Frontal cortex (tissue), 4 donors: ENCODE measurements around the gene PLD2. TPM values are rescaled to one million over a fixed set of nuclear protein-coding genes. Genes with fewer than 3 reads are reported as not detected.
A peak's percentile ranks its signal among the peaks of the same experiment; 100 is the strongest.

Experiments used
- DNase-seq, 2 donors: peaks; one replicate each; pipeline ENCODE4 v3.0.0; 2012; ENCODE audit warnings: low spot score in 2 of 2
- FAIRE-seq: peaks from 2 replicates; lab custom pipeline; 2012; peaks lifted over from hg19 to GRCh38; lab: Jason Lieb, UNC
- total RNA-seq: library from RNA; depleted of rRNA; stranded (reverse); fragments of >200 nt; gene quantifications from one replicate; pipeline ENCODE4 v1.2.3, GENCODE V29; 2014
- donor health status: control.
- donor health status: control.
- donor health status: control.

The PLD2 gene, protein sequence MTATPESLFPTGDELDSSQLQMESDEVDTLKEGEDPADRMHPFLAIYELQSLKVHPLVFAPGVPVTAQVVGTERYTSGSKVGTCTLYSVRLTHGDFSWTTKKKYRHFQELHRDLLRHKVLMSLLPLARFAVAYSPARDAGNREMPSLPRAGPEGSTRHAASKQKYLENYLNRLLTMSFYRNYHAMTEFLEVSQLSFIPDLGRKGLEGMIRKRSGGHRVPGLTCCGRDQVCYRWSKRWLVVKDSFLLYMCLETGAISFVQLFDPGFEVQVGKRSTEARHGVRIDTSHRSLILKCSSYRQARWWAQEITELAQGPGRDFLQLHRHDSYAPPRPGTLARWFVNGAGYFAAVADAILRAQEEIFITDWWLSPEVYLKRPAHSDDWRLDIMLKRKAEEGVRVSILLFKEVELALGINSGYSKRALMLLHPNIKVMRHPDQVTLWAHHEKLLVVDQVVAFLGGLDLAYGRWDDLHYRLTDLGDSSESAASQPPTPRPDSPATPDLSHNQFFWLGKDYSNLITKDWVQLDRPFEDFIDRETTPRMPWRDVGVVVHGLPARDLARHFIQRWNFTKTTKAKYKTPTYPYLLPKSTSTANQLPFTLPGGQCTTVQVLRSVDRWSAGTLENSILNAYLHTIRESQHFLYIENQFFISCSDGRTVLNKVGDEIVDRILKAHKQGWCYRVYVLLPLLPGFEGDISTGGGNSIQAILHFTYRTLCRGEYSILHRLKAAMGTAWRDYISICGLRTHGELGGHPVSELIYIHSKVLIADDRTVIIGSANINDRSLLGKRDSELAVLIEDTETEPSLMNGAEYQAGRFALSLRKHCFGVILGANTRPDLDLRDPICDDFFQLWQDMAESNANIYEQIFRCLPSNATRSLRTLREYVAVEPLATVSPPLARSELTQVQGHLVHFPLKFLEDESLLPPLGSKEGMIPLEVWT
- total RNA-seq, result 8.6 TPM

- no peak for FAIRE-seq
- peak; percentile 97 to 99 for DNase-seq
Observed at GRCh38 chr17:4806777-4807604, at the start of gene PLD2. PLD2 (plus strand) TSS chr17:4807152; CDS start chr17:4807773, 621 bp downstream.

- DNase-seq, result no peak
- no peak for FAIRE-seq
Observed at GRCh38 chr17:4759776-4760236, 47.1 kb upstream of the PLD2 start.

DNA sequence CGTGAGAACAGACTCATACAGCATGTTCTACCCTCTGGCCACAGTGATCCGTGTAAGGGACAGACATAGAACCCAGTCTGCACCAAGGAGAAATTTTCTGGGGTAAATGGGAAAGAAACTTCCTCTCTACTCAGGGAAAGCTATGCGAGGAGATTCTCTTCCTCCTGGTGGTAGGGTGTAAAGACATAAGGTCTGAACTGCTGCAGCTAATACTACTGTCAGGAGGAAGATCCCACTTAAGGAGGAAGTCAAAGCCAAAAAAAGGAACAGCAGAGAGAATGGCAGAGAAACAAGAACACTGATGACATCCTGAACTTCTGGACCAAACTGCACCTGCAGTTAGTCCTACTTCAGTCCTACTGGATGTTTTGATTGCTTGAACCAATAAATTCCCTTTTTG is 42.4 kb upstream of the PLD2 start:
- no peak for DNase-seq
- no peak for FAIRE-seq

GRCh38 chr17:4766201-4766600 is 40.8 kb upstream of the PLD2 start:
- FAIRE-seq (no peak), DNase-seq (no peak)

GRCh38 chr17:4766723-4767122 is 40.2 kb upstream of the PLD2 start:
- FAIRE-seq (no peak), DNase-seq (no peak)

GRCh38 chr17:4768298-4768697 is 38.7 kb upstream of the PLD2 start:
- no peak for FAIRE-seq

DNA sequence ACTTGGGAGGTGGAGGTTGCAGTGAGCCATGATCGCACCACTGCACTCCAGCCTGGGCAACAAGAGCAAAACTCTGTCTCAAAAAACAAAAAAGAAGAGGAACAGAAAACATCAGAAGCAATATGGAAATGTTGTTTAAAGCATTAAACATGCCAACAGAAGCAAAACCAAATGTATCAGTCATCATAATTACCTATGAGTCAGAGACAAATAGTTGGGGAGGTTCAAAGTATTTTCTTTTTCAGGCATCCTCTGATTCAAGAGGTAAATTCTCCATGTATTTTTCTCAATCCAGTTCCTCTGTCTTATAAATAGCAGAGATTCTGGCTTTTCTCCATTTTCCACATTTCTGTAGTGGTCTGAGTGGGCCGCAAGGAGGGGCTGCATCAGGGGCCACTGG is 37.3 kb upstream of the PLD2 start:
- no peak for DNase-seq
- no peak for FAIRE-seq

More at GRCh38 chr17:4768298-4768697, 38.7 kb upstream of the PLD2 start:
- no peak for DNase-seq

DNA sequence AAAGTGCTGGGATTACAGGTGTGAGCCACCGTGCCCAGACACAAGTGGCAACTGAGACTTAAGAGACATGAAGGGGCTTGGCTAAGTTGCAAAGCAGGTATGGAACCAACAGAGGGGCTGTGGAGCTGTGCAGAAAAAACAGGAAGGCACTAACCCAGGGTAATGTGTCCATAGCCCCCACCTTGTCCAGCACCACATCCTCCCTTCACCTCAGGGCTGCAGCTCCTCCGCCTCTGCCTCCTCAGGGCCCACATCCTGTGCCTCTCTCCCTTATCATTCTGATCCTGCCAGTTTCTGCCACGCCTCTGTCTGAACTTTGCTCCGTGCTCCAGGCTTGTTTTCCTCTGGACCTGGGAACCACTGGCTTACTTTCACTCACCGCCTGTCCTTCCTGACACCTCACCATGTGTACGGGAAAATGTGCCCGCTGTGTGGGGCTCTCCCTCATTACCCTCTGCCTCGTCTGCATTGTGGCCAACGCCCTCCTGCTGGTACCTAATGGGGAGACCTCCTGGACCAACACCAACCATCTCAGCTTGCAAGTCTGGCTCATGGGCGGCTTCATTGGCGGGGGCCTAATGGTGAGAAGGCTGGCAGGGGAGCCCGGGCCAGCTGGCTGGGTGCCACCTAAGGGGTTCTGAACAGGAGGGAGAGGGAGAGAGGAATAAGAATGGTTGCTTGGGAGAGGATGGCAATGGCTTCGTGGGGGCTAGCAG is 35.3 kb upstream of the PLD2 start, which contains the start of gene TM4SF5:
Gene TM4SF5, plus strand, starts transcription at position 368 of the 716 bp plus-strand sequence. Its CDS starts 37 bp downstream, at position 405.
- DNase-seq, result no peak
- no peak for FAIRE-seq

GRCh38 chr17:4772235-4772613 is 34.7 kb upstream of the PLD2 start:
- FAIRE-seq (no peak), DNase-seq (no peak)

- DNase-seq, result no peak
- FAIRE-seq, result no peak
Observed at GRCh38 chr17:4777969-4778760, 28.8 kb upstream of the PLD2 start.

DNA sequence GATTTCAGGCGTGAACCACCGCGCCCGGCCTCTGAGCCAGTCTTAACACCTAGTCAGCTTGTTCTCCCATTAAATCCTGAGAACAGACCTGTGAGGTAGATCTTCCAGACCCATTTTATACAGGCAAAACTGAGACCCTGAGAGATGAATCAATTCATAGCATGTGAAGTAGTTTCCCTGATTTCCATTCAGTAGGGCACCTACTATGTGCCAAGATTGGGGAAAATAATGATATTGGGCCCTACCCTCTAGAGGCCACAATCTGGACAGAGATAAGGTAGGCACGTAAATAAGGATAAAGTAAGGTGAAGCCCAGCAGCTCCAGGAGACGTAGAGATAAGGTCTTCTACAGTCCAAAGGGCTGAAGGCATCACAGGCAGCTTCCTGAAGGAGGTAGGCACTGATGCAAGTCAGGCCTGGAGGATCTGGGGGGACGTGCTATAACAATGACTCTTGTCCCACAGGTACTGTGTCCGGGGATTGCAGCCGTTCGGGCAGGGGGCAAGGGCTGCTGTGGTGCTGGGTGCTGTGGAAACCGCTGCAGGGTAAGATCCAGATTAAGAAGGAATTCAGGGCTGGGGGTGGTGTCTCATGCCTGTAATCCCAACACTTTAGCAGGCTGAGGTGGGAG is 26.5 kb upstream of the PLD2 start:
- DNase-seq (no peak), FAIRE-seq (no peak)

- FAIRE-seq (no peak), DNase-seq (peak in 1 of 2 donors; percentile 30)
Observed at GRCh38 chr17:4782652-4783051, 24.3 kb upstream of the PLD2 start.

DNA sequence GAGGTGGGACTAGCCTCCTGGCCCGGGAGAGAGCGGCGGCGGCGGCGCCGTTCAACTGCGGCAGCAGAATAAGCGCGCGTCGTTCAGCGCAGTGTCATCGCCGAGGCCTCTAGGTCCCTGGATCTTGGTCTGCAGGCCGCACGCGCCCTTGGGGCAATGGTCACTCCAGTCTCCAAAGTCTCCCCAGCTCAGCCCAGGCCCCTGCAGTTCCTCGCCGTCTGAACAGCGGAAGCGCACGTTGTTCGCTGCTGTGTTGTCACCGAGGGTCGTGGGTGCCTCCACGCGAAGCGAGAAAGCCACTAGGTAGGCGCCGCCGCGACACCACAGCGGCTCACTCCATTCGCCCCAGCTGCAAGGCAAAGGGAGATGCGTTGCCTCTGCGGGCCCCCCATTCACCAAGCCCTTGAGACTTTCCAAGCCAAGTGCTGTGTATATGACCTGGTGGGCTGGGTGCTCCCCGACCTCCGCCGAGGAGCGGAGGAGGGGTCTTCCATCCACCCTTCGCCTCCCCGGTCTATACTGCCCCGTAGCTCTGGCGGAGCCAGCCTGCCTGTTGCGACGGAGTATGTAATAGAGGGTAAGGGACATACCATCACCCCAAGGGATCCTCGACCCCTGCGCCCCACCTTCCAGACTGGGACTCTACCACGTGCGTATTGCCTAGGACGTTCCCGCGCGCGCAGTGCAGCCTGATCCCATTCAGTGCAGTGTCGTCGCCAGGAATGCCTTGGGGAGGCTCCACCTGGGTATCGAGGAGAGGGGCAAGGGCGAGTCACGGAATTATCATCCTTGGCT is 21.4 kb upstream of the PLD2 start:
- FAIRE-seq (no peak), DNase-seq (no peak)

DNA sequence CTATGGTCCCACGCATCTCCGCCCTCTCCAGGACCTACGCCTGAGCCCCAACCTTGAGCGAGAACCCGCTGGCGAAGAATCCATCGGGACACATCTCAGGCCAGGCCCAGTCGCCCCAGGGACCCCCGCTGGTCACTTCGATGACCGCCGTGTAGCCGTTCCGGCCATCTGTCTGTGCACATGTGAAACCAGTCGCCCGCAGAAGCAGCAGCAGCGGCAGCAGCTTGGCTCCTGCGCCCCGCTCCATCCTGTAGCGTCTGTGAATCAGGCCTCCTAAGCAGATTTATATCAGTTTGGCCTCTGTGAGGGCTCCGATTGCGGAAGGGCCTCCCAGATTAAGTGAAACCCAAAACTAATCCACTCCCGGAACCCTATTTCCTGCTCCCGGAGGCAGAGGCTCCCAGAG is 20.8 kb upstream of the PLD2 start, which contains the start of gene VMO1:
Gene VMO1, minus strand, starts transcription at position 259 of the 406 bp plus-strand sequence. Its CDS starts 12 bp downstream, at position 247.
- DNase-seq, result no peak
- FAIRE-seq, result no peak

DNA sequence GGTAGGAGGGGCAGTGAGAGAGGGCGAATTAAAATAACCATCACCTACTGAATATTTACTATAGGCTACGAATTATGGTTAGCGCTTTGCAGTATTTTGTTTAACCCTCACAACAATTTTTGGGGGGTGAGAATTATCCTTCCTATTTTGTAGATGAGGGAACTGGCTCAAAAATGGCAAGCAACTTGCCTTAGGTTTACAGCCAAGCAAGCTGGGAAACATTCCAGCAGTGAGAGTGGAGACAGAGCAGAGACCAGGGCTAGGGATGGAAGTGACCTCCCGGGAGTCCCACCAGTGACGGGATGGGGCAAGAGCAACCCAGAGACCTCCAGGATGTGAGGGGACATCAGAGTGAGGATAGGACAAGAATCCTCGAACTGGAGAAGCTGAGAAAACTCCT is 20.4 kb upstream of the PLD2 start:
- DNase-seq (no peak), FAIRE-seq (no peak)

- FAIRE-seq, result no peak
- no peak for DNase-seq
Observed at GRCh38 chr17:4788159-4788806, 18.7 kb upstream of the PLD2 start.
